ENCODE data around the gene SLC25A15.

- TF ChIP-seq CTCF (conservative IDR thresholded peaks at IDR 0.05 in 1 of 2, IDR thresholded peaks at IDR 0.05 in 1 of 2; ENCODE audit: low read depth in 1 of 2, low read length in 2 of 2) (no peak), EZH2 (IDR thresholded peaks at IDR 0.05; ENCODE audit: low read length, missing control alignments) (no peak)
Observed at GRCh38 chr13:40819797-40820315, 30.4 kb downstream of the SLC25A15 start.

All from fibroblast of lung (primary cell).